Heart left ventricle (tissue), 16 donors: ENCODE data around the gene ACP6. TPM values are rescaled to one million over a fixed set of nuclear protein-coding genes. Genes with fewer than 3 reads are reported as not detected.

Experiments
- ATAC-seq, 4 donors: fragments of 200-7000 bp; cut with Tn5 transposase; one replicate each; pipeline ENCODE4 v1.9.1; 2020 to 2022; ENCODE audit warnings: moderate library complexity in 4 of 4, mild to moderate bottlenecking in 3 of 4, moderate number of reproducible peaks in 1 of 4
- DNase-seq, 5 donors: peaks; one replicate each; pipeline ENCODE4 v3.0.0-alpha.2; 2020
- H3K27ac ChIP-seq, 12 donors: fragments of 200-600 bp; sonication (generic) in 4 of 12; one replicate each; pipeline versions ENCODE4 v1.5.0 to v1.8.0; 2016 to 2022; ENCODE audit warnings: mild to moderate bottlenecking in 2 of 12
- H3K27me3 ChIP-seq, 9 donors: fragments of 200-600 bp; sonication (generic) in 2 of 9; one replicate each; pipeline versions ENCODE4 v1.5.1 to v1.8.0; 2016 to 2022; ENCODE audit warnings: mild to moderate bottlenecking in 3 of 9
- H3K36me3 ChIP-seq, 9 donors: fragments of 200-600 bp; sonication (generic) in 2 of 9; one replicate each; pipeline versions ENCODE4 v1.5.0 to v1.8.0; 2018 to 2022; ENCODE audit warnings: mild to moderate bottlenecking in 2 of 9
- H3K4me1 ChIP-seq, 12 donors: fragments of 200-600 bp; sonication (generic) in 4 of 12; one replicate each; pipeline versions ENCODE4 v1.5.0 to v1.8.0; 2016 to 2022; ENCODE audit warnings: mild to moderate bottlenecking in 3 of 12
- H3K4me3 ChIP-seq, 12 donors: fragments of 200-600 bp; sonication (generic) in 4 of 12; one replicate each; pipeline versions ENCODE4 v1.5.0 to v1.8.0; 2017 to 2022; ENCODE audit warnings: mild to moderate bottlenecking in 9 of 12, moderate library complexity in 4 of 12
- H3K9me3 ChIP-seq, 12 donors: fragments of 200-600 bp; sonication (generic) in 4 of 12; one replicate each; pipeline versions ENCODE4 v1.5.0 to v1.8.0; 2016 to 2022; ENCODE audit warnings: mild to moderate bottlenecking in 1 of 12
- POLR2A ChIP-seq, 2 donors: fragments of 450-650 bp; IDR thresholded peaks; one replicate each; pipeline ENCODE4 v1.6.1; 2017; ENCODE audit warnings: antibody characterized with exemption in 2 of 2, mild to moderate bottlenecking in 2 of 2, moderate library complexity in 2 of 2
- WGBS, 4 donors: extraction: QIAGEN DNeasy Blood & Tissue Kit in 2 of 4; methylation state at CpG; one replicate each; pipeline versions ENCODE4 v1.1.5 to v1.1.7; 2013 to 2018; 5-methylcytosine and 5-hydroxymethylcytosine counted together
- intact Hi-C, 10 donors: fragments of 100-400 bp; cut with DNase I; formaldehyde crosslinking; loops; one replicate each; pipeline versions ENCODE4 v1.11.1 to v1.14.2; 2022
- polyA plus RNA-seq, 2 donors: library from polyadenylated mRNA; stranded (reverse); fragments of 200-250 nt; gene quantifications; one replicate each; pipeline ENCODE4 v1.2.3, GENCODE V29; 2013
- total RNA-seq, 9 donors: library from RNA; depleted of rRNA in 2 of 9; stranded (reverse); fragments of >200 nt in 2 of 9; fragmentation: NEBNext Ultra II Directional in 3 of 9; extraction: Animal tissue kit (Norgen Biotek cat#: 25700) in 3 of 9; gene quantifications; one replicate each; pipeline versions ENCODE4 v1.1.0 to v1.2.4, GENCODE V29; 2016 to 2023
- TF ChIP-seq, protein P1 (sequence below), 12 donors: fragments of 200-600 bp; sonication (generic) in 4 of 12; IDR thresholded peaks; one replicate each; pipeline versions ENCODE4 v1.5.0 to v1.8.0; 2018 to 2022; ENCODE audit warnings: antibody characterized with exemption in 12 of 12, mild to moderate bottlenecking in 5 of 12
- donor health status: ischemic (EF 13 %, LVEDD 7.1; RV severe dilation, severe dysfunction).
- donor health status: healthy with polysubstance abuse.
- donor health status: DM: no; HTN: yes; CAD: no.
- donor health status: DM: no; HTN: no; CAD: no.
- donor health status: ischemic (EF 25% LVEDD 6.9; RV normal size, moderate dysfunction).
- donor health status: ischemic (EF 25% LVEDD 5.7; RV mildly dilated, moderate dysfunction).
- donor health status: healthy.
- donor health status: DM: yes; HTN: yes; CAD: no.
- donor health status: ischemic (EF 35%, LVEDD 5.7; RV mildly dilated, moderate dysfunction).
- donor health status: nonischemic (EF 11% LVEDD 7.7; RV severe dilation, severe dysfunction).
- donor health status: DM: yes; HTN: yes; CAD: no.
- donor health status: PGD.
- donor health status: ischemic (EF 29% LVEDD 5.4; RV normal size, mild dysfunction).
- donor health status: nonischemic (EF 23%, LVEDD 6.1; RV moderate dilation, normal function).

Gene ACP6
- total and polyA plus RNA-seq, 11 donors = 4.0 to 27.8 (median 13.6) TPM

- Histone ChIP-seq H3K9me3 (no peaks in the 10 kb centered on the region), H3K27me3 (no peaks in the 10 kb centered on the region), H3K4me3 (no peak overlapping the region), H3K27ac (no peak overlapping the region), H3K36me3 (peaks cover 0 to 28% (median 22%) of the 10 kb centered on the region in 9 donors), H3K4me1 (peaks cover 0 to 24% (median 0%) of the 10 kb centered on the region in 12 donors)
- whole genome bisulfite sequencing, 4 donors = 12 to 17% (median 12%) methylated on average over 3 of the region's 3 CpGs
- intact Hi-C loops = loop anchor here (1.0 to 5.0 kb wide), 7 partner anchors 27 to 133 kb away; no protein-coding TSS in a partner anchor
- TF ChIP-seq, protein P1, sequence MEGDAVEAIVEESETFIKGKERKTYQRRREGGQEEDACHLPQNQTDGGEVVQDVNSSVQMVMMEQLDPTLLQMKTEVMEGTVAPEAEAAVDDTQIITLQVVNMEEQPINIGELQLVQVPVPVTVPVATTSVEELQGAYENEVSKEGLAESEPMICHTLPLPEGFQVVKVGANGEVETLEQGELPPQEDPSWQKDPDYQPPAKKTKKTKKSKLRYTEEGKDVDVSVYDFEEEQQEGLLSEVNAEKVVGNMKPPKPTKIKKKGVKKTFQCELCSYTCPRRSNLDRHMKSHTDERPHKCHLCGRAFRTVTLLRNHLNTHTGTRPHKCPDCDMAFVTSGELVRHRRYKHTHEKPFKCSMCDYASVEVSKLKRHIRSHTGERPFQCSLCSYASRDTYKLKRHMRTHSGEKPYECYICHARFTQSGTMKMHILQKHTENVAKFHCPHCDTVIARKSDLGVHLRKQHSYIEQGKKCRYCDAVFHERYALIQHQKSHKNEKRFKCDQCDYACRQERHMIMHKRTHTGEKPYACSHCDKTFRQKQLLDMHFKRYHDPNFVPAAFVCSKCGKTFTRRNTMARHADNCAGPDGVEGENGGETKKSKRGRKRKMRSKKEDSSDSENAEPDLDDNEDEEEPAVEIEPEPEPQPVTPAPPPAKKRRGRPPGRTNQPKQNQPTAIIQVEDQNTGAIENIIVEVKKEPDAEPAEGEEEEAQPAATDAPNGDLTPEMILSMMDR (IDR thresholded peaks at IDR 0.05) = peak; percentile 84 to 95 (median 91)
- no peak for TF ChIP-seq POLR2A (IDR thresholded peaks at IDR 0.05)
- DNase-seq (peak in 3 of 5 donors; percentile 48 to 62 (median 58)), ATAC-seq (peak in 3 of 4 donors; percentile 71 to 78 (median 77))
These were observed 42.8 kb downstream of the ACP6 start for GRCh38 chr1:147627435-147628110.

DNA sequence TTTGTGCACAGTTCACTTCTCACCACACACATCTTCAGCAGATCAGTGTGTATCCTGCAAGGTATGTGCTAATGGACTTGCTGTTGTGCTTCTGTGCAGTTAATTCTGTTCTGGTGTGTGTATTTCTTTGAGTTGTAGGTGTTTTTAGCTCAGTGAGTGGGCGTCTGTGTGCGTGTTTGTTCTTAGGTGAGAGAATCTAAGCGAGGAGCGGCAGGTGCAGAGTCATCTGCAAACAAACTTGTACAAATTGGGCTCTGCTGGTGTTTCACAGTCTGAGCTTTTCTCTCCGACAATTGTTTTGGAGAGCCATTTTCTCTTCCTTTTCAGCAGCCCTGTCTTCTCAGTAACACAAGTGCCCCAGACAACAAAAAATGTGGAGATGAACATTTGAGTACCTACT is 43.6 kb downstream of the ACP6 start:
- DNase-seq = no peak
- no peak for ATAC-seq
- TF ChIP-seq, protein P1 (IDR thresholded peaks at IDR 0.05) = no peak
- no peak for TF ChIP-seq POLR2A (IDR thresholded peaks at IDR 0.05)
- Histone ChIP-seq H3K9me3 (no peaks in the 10 kb centered on the region), H3K4me3 (no peak overlapping the region), H3K27me3 (no peaks in the 10 kb centered on the region), H3K27ac (no peak overlapping the region), H3K36me3 (peaks cover 0 to 36% (median 28%) of the 10 kb centered on the region in 9 donors), H3K4me1 (peaks cover 0 to 24% (median 0%) of the 10 kb centered on the region in 12 donors)
- 93 to 97% (median 95%) methylated on average over 5 of the region's 5 CpGs for WGBS, 4 donors
- intact Hi-C loops = loop anchor here (1.0 to 5.0 kb wide), 7 partner anchors 26 to 132 kb away; no protein-coding TSS in a partner anchor

DNA sequence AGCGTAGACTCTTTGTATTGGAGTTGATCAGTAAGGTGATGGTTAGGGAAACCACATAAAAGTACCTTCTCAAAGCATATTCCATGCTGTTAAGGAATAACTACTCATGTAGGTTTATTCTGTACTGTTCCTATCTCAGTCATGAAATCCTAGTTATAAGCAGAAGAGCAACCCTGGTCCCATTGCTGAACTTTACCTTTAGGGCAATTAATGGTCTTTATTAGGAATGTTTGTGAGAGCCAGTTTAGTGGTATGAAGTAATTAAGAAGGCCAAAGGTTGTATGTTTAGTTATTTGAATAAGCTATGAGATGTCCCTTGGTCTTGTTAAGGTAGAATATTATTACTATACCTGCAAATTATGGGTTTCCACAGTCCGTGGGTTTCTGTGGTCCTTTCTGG is 44.0 kb downstream of the ACP6 start:
- WGBS, 4 donors = 91 to 94% (median 93%) methylated on average over 2 of the region's 2 CpGs
- no peak for DNase-seq
- intact Hi-C loops = loop anchor here in 9 of 10 donors (2.0 to 5.0 kb wide), 5 partner anchors 25 to 131 kb away; no protein-coding TSS in a partner anchor
- TF ChIP-seq, protein P1 (IDR thresholded peaks at IDR 0.05) = no peak
- TF ChIP-seq POLR2A (IDR thresholded peaks at IDR 0.05) = no peak
- Histone ChIP-seq H3K4me1 (peaks cover 0 to 24% (median 0%) of the 10 kb centered on the region in 12 donors), H3K27ac (no peak overlapping the region), H3K9me3 (no peaks in the 10 kb centered on the region), H3K36me3 (peaks cover 0 to 40% (median 28%) of the 10 kb centered on the region in 9 donors), H3K4me3 (no peak overlapping the region), H3K27me3 (no peaks in the 10 kb centered on the region)
- ATAC-seq = no peak

DNA sequence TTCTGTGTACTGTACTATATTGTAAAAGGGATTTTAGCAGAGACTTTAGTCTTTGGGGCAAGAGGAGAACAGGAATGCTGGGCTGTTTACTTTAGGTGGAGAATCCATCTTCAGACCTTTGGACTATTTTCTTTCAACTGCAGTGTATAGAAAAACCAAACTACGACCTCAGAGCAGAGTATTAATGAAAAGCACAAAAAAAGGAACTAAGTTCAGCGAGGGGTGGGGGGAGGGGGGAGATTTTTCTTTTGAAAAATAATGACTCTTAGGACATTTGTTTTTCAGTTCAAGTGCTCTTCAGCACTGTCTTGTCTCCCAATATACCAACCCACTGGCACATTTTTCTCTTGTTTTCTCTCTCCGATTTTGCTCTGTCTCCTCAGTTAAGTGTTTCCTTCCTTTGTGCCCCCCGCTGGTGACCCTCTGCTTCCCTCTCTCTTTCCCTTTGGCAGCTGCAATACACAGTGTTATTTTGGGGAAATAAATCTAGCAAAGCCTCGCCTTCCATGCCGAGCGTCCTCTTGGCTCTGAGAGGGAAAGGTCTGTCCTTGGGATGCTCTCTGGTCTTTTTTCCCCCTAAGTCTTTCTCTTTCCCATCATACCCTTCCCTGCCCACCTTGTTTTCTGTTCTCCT is 44.8 kb downstream of the ACP6 start:
- Histone ChIP-seq H3K9me3 (no peaks in the 10 kb centered on the region), H3K4me3 (peak overlapping the region in 1 of 12 donors; percentile 25), H3K4me1 (peaks cover 0 to 24% (median 0%) of the 10 kb centered on the region in 12 donors), H3K27ac (peak overlapping the region in 1 of 12 donors; percentile 37), H3K27me3 (no peaks in the 10 kb centered on the region), H3K36me3 (peaks cover 0 to 48% (median 31%) of the 10 kb centered on the region in 9 donors)
- TF ChIP-seq, protein P1 (IDR thresholded peaks at IDR 0.05) = no peak
- TF ChIP-seq POLR2A (IDR thresholded peaks at IDR 0.05) = no peak
- DNase-seq = no peak
- WGBS, 4 donors = 57 to 62% (median 59%) methylated on average over 7 of the region's 7 CpGs
- intact Hi-C loops = loop anchor here in 8 of 10 donors (1.0 to 5.0 kb wide), 4 partner anchors 21 to 128 kb away; no protein-coding TSS in a partner anchor
- ATAC-seq = no peak
